GM21360 (cell line): Measurements from ENCODE around the gene SERPINE1.
"Not testable (repeated sequence)": the region's sequence is repeated elsewhere in the genome, so short reads cannot be mapped to it uniquely, and the experiment has no call there.

ENCODE experiments used
- ATAC-seq: cut with Tn5 transposase; IDR thresholded peaks from one replicate; pipeline ENCODE4 v1.9.1; 2021; ENCODE audit warnings: mild to moderate bottlenecking, moderate library complexity; ENCODE audit not compliant: unreplicated experiment

SERPINE1 gene

DNA sequence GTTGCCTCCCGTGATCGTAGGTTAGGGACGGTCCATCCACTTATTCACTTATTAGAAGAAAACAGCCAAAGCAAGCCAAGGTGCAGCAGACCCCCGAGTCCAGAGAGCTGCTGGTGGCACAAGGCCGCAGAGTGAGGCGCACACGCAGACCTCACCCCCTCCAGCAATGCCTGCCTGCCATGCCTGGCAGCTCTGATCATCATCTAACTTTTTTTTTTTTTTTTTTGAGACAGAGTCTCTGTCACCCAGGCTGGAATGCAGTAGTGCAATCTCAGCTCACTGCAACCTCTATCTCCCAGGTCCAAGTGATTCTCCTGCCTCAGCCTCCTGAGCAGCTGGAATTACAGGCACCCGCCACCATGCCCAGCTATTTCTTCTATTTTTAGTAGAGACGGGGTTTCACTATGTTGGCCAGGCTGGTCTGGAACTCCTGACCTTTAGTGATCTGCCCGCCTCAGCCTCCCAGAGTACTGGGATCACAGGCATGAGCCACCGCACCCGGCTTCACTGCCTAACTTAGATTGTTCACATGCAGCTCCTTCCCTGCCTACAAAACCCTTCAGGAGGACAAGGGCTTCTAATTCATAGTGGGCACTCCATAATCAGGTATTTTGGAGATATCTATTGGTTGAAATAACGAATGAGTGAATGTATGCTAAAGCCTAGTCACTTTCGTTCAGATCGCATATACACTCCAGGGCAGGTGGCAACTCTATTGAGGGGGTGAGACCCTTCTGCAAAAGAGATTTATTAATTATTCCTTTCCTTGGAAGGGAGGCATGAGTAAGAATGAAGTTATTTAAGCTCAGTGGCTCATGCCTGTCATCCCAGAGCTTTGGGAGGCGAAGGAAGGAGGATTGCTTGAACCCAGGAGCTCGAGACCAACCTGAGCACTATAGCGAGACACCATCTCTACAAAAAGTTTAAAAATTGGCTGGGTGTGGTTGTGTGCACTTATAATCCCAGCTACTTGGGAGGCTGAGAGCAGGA is 25.8 kb upstream of the SERPINE1 start:
- no peak for ATAC-seq

- no peak for ATAC-seq
These were observed 24.9 kb upstream of the SERPINE1 start for GRCh38 chr7:101102026-101102425.

- not testable (repeated sequence) for ATAC-seq
These were observed 23.2 kb upstream of the SERPINE1 start for GRCh38 chr7:101103701-101104100.

DNA sequence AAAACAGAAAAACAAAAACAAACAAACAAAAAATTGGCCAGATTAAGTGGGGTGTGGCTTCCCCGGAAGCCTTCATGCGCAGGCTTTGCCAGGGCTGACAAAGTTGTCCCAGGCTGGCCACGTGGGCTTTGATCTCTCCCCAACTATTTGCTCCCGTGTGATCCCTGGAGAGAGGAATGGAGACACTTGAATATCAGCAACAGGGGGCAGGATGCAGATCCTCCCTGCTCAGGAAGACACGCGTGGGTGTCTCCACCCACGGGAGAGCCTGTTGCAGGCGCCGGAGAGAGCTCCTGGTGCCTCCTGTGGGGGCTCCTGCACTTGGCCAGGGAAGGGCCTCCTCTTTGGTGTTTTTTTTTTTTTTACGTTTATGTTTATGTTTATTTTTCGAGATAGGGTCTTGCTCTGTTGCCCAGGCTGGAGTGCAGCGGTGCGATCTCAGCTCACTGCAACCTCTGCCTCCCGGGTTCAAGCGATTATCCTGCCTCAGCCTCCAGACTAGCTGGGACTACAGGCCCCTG is 22.7 kb upstream of the SERPINE1 start:
- no peak for ATAC-seq

DNA sequence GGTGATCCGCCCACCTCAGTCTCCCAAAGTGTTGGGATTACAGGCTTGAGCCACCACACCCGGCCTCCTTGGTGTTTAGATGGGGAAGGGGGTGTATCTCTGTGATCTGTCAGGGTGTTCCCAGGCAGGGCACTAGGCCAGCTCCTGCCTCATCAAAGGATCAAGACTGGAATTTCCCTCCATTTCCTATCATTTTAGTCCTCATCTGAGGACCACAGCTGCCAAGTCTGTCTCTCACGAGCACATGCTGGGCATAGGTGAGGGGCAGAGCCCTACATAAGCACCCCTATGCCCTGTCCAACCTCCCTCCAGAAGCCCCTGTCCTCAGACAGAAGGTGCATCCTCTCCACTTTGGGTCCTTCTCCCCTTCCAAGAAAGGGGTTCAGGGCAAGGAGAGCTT is 22.1 kb upstream of the SERPINE1 start:
- no peak for ATAC-seq

DNA sequence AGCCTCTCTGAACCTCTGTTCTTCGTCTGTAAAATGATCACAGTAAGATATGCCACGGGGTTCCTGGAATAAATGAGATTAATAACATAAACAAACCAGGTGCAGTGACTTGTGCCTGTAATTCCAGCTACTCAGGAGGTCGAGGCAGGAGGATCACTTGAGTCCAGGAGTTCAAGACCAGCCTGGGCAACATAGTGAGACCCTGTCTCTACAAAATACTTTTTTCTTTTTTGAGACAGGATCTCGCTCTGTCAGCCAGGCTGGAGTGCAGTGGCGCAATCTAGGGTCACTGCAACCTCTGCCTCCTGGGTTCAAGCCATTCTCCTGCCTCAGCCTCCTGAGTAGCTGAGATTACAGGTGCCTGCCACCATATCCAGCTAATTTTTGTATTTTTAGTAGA is 21.7 kb upstream of the SERPINE1 start:
- ATAC-seq, result not testable (repeated sequence)

DNA sequence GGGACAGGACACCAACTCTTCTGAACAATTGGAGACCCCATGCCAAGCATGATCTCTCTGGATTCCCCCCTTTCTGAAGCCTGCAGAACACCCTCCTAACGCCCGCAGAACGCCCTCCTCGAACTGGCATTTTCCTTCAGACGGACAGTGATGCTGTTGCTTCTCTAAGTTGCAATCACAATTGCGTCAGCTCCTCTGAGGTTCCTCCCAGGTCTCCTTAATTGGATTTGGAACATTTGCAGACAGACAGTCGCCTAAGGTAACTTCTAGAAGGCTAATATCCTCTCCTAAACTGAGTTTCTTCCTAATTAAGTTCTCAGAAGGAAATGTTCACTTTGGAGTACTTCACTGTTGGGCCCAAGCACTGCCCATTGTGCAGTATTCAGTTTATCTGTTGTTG is 20.5 kb upstream of the SERPINE1 start:
- ATAC-seq, result no peak

DNA sequence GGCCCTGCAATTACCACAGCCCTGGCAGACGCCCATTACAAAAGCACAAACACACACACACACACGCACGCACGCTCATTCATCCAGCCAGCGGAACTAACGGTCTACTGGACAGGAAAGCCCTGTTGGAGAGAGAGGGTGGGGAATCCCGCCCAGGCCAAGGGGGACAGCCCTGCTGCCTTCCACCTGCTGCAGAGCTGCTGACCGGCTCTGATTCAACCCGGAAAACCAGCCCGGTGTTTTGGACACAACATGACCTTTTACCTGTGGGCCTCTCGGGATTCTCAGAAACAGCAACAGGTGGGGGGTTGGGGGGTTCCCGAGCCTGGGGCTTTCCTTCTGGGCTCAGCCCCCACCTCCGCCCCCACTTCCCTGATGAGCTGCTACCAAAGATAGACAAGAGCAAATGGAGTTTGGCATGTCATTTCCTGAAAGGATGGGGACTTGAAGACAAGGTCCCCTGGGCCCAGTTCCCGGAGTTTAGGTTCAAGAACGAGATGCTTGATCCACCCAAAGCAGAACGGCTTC is 18.5 kb upstream of the SERPINE1 start:
- no peak for ATAC-seq

DNA sequence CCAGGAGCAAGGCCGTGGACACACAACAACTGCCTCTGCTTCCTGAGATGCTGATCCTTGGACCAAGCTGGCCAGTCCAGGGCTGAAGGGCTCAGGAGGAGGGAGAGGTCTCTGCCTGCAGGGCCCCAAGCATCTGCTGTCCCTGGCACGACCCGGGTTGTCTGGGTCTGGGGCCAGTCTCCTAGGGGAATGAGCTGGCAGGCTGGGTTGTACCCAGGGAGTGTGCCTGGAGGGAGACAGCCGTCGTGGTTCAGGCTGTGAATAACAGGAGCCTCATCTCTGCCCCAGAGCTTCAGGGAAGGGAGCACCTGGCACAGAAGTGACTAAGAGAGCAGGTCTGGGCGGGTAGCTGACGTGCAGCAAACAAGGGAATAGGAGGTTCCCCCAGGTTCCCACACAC is 17.9 kb upstream of the SERPINE1 start:
- no peak for ATAC-seq

DNA sequence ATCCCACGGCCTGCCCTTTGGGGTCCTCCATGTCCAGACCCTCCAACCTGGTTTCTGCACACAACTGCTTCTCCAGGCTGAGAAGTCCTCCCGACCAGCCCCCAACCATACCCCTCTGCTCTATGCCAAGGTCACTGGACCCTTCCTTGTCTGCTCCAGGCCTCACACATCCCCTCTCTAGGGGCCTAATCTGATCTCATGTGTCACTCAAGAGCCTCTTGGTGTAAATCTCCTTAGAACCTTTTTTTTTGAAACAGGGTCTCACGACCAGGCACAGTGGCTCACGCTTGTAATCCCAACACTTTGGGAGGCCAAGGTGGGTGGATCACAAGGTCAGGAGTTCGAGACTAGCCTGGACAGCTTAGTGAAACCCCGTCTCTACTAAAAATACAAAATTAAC is 17.5 kb upstream of the SERPINE1 start:
- no peak for ATAC-seq

DNA sequence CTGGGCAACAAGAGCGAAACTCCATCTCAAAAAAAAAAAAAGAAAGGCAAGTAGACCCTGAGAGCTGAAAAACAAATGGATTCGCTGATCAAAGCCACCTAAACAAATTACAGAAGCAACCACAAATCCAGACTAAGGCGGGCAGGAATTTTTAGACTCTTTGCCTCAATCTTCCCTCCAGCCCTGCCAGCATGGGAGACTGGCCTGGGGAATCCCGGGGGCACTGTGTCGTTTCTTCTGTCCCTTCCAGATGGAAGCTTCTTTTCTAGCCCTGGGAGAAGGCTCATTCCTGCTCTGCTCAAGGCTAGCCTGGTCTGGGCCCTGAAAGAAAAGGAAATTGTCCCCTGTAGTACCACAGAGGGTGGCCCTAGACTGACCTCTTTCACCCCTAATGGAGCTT is 15.6 kb upstream of the SERPINE1 start:
- ATAC-seq, result no peak

DNA sequence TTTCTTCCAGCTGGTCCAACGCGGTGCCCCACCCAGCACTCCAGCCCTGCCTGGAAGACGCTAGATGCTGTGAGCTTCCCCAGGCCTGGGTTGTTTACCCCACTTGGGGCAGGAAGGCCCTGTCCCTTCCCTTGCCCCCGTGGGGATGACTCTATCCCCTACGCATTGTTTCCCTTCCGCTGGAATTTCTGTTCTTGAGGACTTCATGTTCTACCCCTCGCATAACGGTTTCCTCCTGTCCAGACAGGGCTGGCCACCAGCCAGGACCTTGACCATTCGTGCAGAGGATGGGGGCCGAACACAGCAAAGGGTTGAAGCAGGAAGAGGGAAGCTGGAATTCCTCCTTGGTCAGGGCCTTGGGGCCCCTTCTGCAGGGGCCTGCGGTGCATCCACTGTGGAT is 14.7 kb upstream of the SERPINE1 start:
- no peak for ATAC-seq

- ATAC-seq, result not testable (repeated sequence)
These were observed 13.8 kb upstream of the SERPINE1 start for GRCh38 chr7:101113140-101113539.

DNA sequence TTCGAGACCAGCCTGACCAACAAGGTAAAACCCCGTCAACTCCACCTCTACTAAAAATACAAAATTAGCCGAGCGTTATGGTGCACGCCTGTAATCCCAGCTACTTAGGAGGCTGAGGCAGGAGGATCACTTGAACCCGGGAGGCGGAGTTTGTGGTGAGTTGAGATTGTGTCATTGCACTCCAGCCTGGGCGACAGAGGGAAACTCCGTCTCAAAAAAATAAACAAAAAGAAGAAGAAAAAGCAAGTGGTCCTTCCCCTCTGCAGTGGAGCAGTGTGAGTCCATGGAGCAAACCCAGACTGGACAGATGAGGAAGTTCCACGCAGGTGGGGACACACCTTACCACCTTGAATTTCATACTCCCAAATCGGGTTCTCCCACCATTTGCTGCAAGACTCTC is 13.1 kb upstream of the SERPINE1 start:
- no peak for ATAC-seq

GRCh38 chr7:101114492-101114891 is 12.4 kb upstream of the SERPINE1 start:
- ATAC-seq, result no peak

- ATAC-seq, result no peak
These were observed 11.7 kb upstream of the SERPINE1 start for GRCh38 chr7:101115215-101115614.

GRCh38 chr7:101116898-101117297 is 10.0 kb upstream of the SERPINE1 start:
- ATAC-seq, result no peak

- ATAC-seq, result no peak
These were observed 8.0 kb upstream of the SERPINE1 start for GRCh38 chr7:101118856-101119255.

DNA sequence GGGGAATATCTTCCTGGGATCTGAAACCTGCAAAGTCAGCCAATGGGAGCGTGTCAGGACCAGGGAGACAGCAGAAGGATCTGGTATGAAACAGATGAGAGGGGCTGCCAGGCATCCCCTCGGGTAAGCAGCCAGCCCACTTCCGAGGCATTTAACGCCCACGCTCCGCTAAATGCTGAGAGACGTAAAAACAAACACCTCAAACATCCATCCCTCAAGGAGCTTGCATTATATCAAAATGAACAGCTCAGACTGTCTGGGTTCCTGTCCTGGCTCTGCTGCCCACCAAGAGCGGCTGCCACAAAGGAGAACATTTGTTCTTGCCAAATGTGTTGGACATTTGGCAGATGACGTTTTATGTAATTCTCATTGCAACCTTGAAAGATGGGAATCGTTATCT is 7.0 kb upstream of the SERPINE1 start:
- ATAC-seq, result no peak

GRCh38 chr7:101120315-101120714 is 6.6 kb upstream of the SERPINE1 start:
- no peak for ATAC-seq

GRCh38 chr7:101121631-101121990 is 5.3 kb upstream of the SERPINE1 start:
- ATAC-seq, result not testable (repeated sequence)
